ENCODE data around the gene ELF1. TPM values are rescaled to one million over a fixed set of nuclear protein-coding genes. Genes with fewer than 3 reads are reported as not detected.
"Not testable (repeated sequence)": the region's sequence is repeated elsewhere in the genome, so short reads cannot be mapped to it uniquely, and the experiment has no call there.

Gene ELF1
- total RNA-seq, 4 donors from 2014 or later: 61.5 to 96.1 (median 74.1) TPM

DNA sequence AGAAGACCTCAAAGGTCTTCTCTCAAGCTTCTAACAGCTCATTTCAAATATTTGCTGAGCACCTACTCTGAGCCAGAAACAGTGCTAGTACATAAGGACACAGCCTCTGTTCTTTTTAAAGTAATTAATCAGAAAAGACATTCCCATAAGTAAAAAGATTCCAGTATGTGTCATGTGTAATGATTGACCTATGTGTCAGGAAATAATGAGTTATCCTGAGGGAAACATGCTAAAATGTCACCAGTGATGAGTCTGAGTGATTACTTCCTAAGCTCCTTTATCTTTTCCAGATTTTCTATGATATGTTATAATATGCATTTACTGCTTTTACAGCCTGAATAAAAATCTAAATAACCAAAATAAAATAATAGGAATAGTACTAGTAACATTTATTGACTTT, 122.1 kb downstream of the ELF1 start:
- no peak for DNase-seq
- Histone ChIP-seq H3K36me3 (no peaks in the 10 kb centered on the region), H3K9me3 (no peaks in the 10 kb centered on the region), H3K4me1 (no peaks in the 10 kb centered on the region), H3K4me3 (no peak overlapping the region), H3K27me3 (no peaks in the 10 kb centered on the region), H3K27ac (no peak overlapping the region)
- no peak for TF ChIP-seq POLR2A (IDR thresholded peaks at IDR 0.05)
- no peak for TF ChIP-seq CTCF (IDR thresholded peaks at IDR 0.05)
- intact Hi-C loops (cut with DNase I; ENCODE audit: low total_unique reads): no loop called here

DNA sequence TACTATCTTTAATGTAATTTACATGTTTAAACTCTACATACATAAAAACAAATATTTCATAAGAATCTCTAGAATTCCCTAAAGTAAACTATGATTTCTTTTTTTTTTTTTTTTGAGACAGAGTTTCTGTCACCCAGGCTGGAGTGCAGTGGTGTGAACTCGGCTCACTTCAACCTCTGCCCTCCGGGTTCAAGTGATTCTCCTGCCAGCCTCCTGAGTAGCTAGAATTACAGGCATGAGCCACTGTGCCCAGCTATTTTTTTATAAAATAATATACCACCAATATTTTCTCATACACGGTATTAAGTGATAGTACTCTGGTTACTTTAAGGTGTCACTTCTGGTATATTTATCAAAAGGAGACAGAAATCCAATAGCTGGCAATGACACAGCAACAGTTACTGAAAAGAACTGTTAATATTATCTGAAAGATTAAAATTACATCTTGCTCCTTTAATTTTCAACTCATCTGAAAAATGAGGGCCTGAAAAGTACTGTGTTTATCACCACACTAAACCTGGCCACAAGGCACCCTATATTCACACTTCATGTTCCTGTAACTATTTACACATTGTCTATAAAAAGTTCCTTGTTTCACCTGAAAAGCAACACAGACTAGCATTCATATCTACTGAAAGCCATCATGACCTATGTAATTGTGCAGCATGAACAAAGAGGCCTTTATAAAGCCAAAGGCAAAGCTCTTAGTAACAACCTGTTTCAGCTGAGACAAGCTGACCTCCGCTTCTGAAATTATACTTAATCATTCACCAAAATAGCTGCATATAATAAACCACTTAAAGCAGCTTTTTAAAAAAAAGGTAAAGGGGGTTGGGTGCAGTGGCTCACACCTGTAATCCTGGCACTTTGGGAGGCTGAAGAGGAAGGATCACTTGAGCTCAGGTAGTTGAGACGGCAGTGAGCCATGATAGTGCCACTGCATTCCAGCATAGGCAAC, 123.6 kb downstream of the ELF1 start:
- Histone ChIP-seq H3K27me3 (no peaks in the 10 kb centered on the region), H3K36me3 (no peaks in the 10 kb centered on the region), H3K4me1 (no peaks in the 10 kb centered on the region), H3K4me3 (no peak overlapping the region), H3K27ac (no peak overlapping the region), H3K9me3 (no peaks in the 10 kb centered on the region)
- DNase-seq: no peak
- intact Hi-C loops (cut with DNase I; ENCODE audit: low total_unique reads): no loop called here
- TF ChIP-seq CTCF (IDR thresholded peaks at IDR 0.05) (no peak), POLR2A (IDR thresholded peaks at IDR 0.05) (no peak)

DNA sequence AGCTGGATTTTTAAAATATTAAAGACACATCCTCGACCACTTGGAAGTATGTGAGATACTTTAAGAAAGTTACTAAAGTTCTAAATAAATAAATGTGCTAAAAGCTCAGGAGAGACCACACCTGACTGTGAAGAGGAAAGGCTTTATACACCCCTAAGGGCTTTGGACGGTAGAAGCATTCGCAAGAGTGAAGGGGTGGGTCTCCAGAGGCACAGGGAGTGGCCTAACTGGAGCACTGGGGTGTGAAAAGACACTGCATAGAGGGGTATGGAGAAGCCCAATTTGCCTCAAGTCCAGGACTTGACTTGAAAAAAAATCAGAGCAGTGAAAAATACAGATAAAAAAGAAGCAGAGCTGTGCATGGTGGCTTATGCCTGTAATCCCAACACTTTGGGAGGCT, 125.5 kb downstream of the ELF1 start:
- H3K27ac ChIP-seq; DNase-seq; H3K4me3 ChIP-seq; H3K36me3 ChIP-seq; H3K4me1 ChIP-seq; H3K27me3 ChIP-seq; H3K9me3 ChIP-seq; intact Hi-C loops (cut with DNase I; ENCODE audit: low total_unique reads): not testable (repeated sequence)

- Histone ChIP-seq H3K4me3 (no peak overlapping the region), H3K9me3 (no peaks in the 10 kb centered on the region), H3K27me3 (no peaks in the 10 kb centered on the region), H3K4me1 (no peaks in the 10 kb centered on the region), H3K27ac (no peak overlapping the region), H3K36me3 (no peaks in the 10 kb centered on the region)
- DNase-seq: no peak
- no peak for TF ChIP-seq CTCF (IDR thresholded peaks at IDR 0.05)
- intact Hi-C loops (cut with DNase I; ENCODE audit: low total_unique reads): no loop called here
Observed at GRCh38 chr13:40886017-40886416, 133.1 kb downstream of the ELF1 start.

DNA sequence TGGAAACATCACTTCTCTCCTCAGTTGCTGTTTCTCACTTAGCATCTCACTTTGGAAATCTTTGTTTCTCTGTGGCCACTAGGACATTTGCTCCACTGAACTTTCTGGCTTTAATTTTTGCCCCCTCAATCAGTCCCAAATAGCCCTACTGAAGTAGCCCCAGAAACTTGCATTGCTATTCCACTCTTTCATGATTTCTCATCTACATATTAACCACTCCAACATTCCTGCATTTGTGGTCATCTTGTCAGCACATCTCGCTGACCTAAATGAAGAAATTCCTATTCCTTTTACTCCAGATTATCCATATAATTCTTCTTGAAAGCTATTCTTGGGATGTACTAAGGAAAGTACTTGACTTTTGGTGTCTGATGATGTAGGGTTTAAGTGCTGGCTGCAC, 134.9 kb downstream of the ELF1 start:
- H3K27ac ChIP-seq; intact Hi-C loops (cut with DNase I; ENCODE audit: low total_unique reads); H3K4me1 ChIP-seq; H3K36me3 ChIP-seq; DNase-seq; H3K27me3 ChIP-seq; H3K4me3 ChIP-seq; H3K9me3 ChIP-seq: not testable (repeated sequence)

Other genes with a start within 250 kb of the ELF1 start
- 10 to 100 TPM in 3 of 4 donors, 1 to 10 TPM in 1; 6.1 to 31.5 (median 27.9) TPM for gene MRPS31, start 248.1 kb downstream of the ELF1 start, total RNA-seq
- 10 to 100 TPM in 1 of 4 donors, 1 to 10 TPM in 2, not detected in 1; 1.5 to 25.4 (median 5.0) TPM for gene SLC25A15, start 229.7 kb downstream of the ELF1 start, total RNA-seq
- 10 to 100 TPM in 3 of 4 donors, 1 to 10 TPM in 1; 8.8 to 16.2 (median 14.2) TPM for gene WBP4, start 42.2 kb upstream of the ELF1 start, total RNA-seq
- gene KBTBD6, start 113.5 kb upstream of the ELF1 start, total RNA-seq: 10 to 100 TPM in 3 of 4 donors, 1 to 10 TPM in 1; 6.1 to 33.9 (median 15.2) TPM
- gene KBTBD7, start 175.3 kb upstream of the ELF1 start, total RNA-seq: 10 to 100 TPM in 1 of 4 donors, 1 to 10 TPM in 3; 5.9 to 44.0 (median 8.8) TPM
- 10 to 100 TPM in 3 of 4 donors, 1 to 10 TPM in 1; 4.1 to 24.1 (median 13.9) TPM for gene MTRF1, start 244.3 kb upstream of the ELF1 start, total RNA-seq

All from uterus (tissue), 4 donors.